Medulla oblongata (tissue), 1 donor: Measurements from ENCODE around the gene CENPS.
"Not testable (repeated sequence)": the region's sequence is repeated elsewhere in the genome, so short reads cannot be mapped to it uniquely, and the experiment has no call there.

Experiments used
- DNase-seq: peaks from one replicate; pipeline ENCODE4 v3.0.0-alpha.2; 2015; ENCODE audit errors: extremely low spot score

The CENPS gene

GRCh38 chr1:10430216-10431069 lies at the start of gene CENPS:
Gene CENPS (plus strand): TSS chr1:10430433. CDS start chr1:10430518, 85 bp downstream.
- DNase-seq: peak; percentile 93

GRCh38 chr1:10380594-10381275 lies 49.5 kb upstream of the CENPS start:
- DNase-seq: peak; percentile 54

GRCh38 chr1:10383630-10384029 lies 46.6 kb upstream of the CENPS start:
- DNase-seq: no peak

GRCh38 chr1:10384219-10384618 lies 46.0 kb upstream of the CENPS start:
- no peak for DNase-seq

GRCh38 chr1:10386761-10387676 lies 43.2 kb upstream of the CENPS start:
- DNase-seq: no peak

- peak; percentile 69 for DNase-seq
Observed at GRCh38 chr1:10387677-10388386, 42.4 kb upstream of the CENPS start.

GRCh38 chr1:10388387-10388715 lies 41.9 kb upstream of the CENPS start:
- no peak for DNase-seq

GRCh38 chr1:10389271-10389973 lies 40.8 kb upstream of the CENPS start:
- DNase-seq: no peak

- no peak for DNase-seq
Observed at GRCh38 chr1:10396870-10397269, 33.4 kb upstream of the CENPS start.

GRCh38 chr1:10398278-10398733 lies 31.9 kb upstream of the CENPS start:
- DNase-seq: no peak

GRCh38 chr1:10398734-10399443 lies 31.3 kb upstream of the CENPS start, which contains the start of gene PGD:
Gene PGD (plus strand): TSS chr1:10399064. CDS start chr1:10399118, 54 bp downstream.
- peak; percentile 98 for DNase-seq

- DNase-seq: peak; percentile 34
Observed at GRCh38 chr1:10399444-10399941, 30.7 kb upstream of the CENPS start.

- no peak for DNase-seq
Observed at GRCh38 chr1:10400013-10400412, 30.2 kb upstream of the CENPS start.

- no peak for DNase-seq
Observed at GRCh38 chr1:10401281-10401680, 29.0 kb upstream of the CENPS start.

- no peak for DNase-seq
Observed at GRCh38 chr1:10402729-10403274, 27.4 kb upstream of the CENPS start.

GRCh38 chr1:10407201-10407600 lies 23.0 kb upstream of the CENPS start:
- no peak for DNase-seq

GRCh38 chr1:10415211-10415930 lies 14.9 kb upstream of the CENPS start:
- peak; percentile 61 for DNase-seq

- DNase-seq: not testable (repeated sequence)
Observed at GRCh38 chr1:10415967-10416366, 14.3 kb upstream of the CENPS start.

- DNase-seq: not testable (repeated sequence)
Observed at GRCh38 chr1:10418741-10419140, 11.5 kb upstream of the CENPS start.
